ENCODE data around the gene BCR. TPM values are rescaled to one million over a fixed set of nuclear protein-coding genes. Genes with fewer than 3 reads are reported as not detected.

Gene BCR
- total RNA-seq, 1 donor = 28.6 TPM

- Histone ChIP-seq H3K4me3 (ENCODE audit: insufficient read depth, low read length) (no peak overlapping the region), H3K27me3 (ENCODE audit: insufficient read depth, low read length) (peaks cover 2% of the 10 kb centered on the region), H4K20me1 (ENCODE audit: insufficient read depth, low read length) (no peaks in the 10 kb centered on the region), H3K36me3 (ENCODE audit: insufficient read depth, low read length) (no peaks in the 10 kb centered on the region), H3K79me2 (ENCODE audit: insufficient read depth, low read length) (no peaks in the 10 kb centered on the region), H3K9me3 (ENCODE audit: low read depth, low read length) (no peaks in the 10 kb centered on the region), H2AFZ (ENCODE audit: low read length) (no peak overlapping the region), H3K4me1 (ENCODE audit: insufficient read depth, low read length) (no peaks in the 10 kb centered on the region), H3K4me2 (ENCODE audit: insufficient read depth, low read length) (no peak overlapping the region), H3K27ac (ENCODE audit: low read depth, low read length) (no peak overlapping the region)
- peak; percentile 69 for DNase-seq (ENCODE audit: insufficient read length, low spot score, missing footprints)
- no peak for TF ChIP-seq CTCF (IDR thresholded peaks at IDR 0.05; ENCODE audit: extremely low read depth, low read depth, low read length)
Observed at GRCh38 chr22:23168391-23169042, 11.8 kb upstream of the BCR start.

GRCh38 chr22:23169043-23169406, 11.3 kb upstream of the BCR start:
- peaks cover 2% of the 10 kb centered on the region for H3K27me3 ChIP-seq (ENCODE audit: insufficient read depth, low read length)
- no peak overlapping the region for H3K4me2 ChIP-seq (ENCODE audit: insufficient read depth, low read length)
- TF ChIP-seq CTCF (IDR thresholded peaks at IDR 0.05; ENCODE audit: extremely low read depth, low read depth, low read length) = no peak
- DNase-seq (ENCODE audit: insufficient read length, low spot score, missing footprints) = no peak
- no peaks in the 10 kb centered on the region for H3K9me3 ChIP-seq (ENCODE audit: low read depth, low read length)
- H3K27ac ChIP-seq (ENCODE audit: low read depth, low read length) = no peak overlapping the region
- no peaks in the 10 kb centered on the region for H3K36me3 ChIP-seq (ENCODE audit: insufficient read depth, low read length)
- H3K79me2 ChIP-seq (ENCODE audit: insufficient read depth, low read length) = no peaks in the 10 kb centered on the region
- H2AFZ ChIP-seq (ENCODE audit: low read length) = no peak overlapping the region
- no peak overlapping the region for H3K4me3 ChIP-seq (ENCODE audit: insufficient read depth, low read length)
- H4K20me1 ChIP-seq (ENCODE audit: insufficient read depth, low read length) = no peaks in the 10 kb centered on the region
- H3K4me1 ChIP-seq (ENCODE audit: insufficient read depth, low read length) = no peaks in the 10 kb centered on the region

GRCh38 chr22:23175817-23176644, 4.3 kb upstream of the BCR start:
- Histone ChIP-seq H3K27ac (ENCODE audit: low read depth, low read length) (no peak overlapping the region), H4K20me1 (ENCODE audit: insufficient read depth, low read length) (no peaks in the 10 kb centered on the region), H3K79me2 (ENCODE audit: insufficient read depth, low read length) (peaks cover 2% of the 10 kb centered on the region), H3K4me2 (ENCODE audit: insufficient read depth, low read length) (no peak overlapping the region), H3K9me3 (ENCODE audit: low read depth, low read length) (peaks cover 11% of the 10 kb centered on the region), H3K4me1 (ENCODE audit: insufficient read depth, low read length) (peaks cover 17% of the 10 kb centered on the region), H3K36me3 (ENCODE audit: insufficient read depth, low read length) (no peaks in the 10 kb centered on the region), H2AFZ (ENCODE audit: low read length) (no peak overlapping the region), H3K4me3 (ENCODE audit: insufficient read depth, low read length) (no peak overlapping the region), H3K27me3 (ENCODE audit: insufficient read depth, low read length) (no peaks in the 10 kb centered on the region)
- TF ChIP-seq CTCF (IDR thresholded peaks at IDR 0.05; ENCODE audit: extremely low read depth, low read depth, low read length) = no peak
- peak; percentile 76 for DNase-seq (ENCODE audit: insufficient read length, low spot score, missing footprints)

GRCh38 chr22:23176645-23177027, 3.7 kb upstream of the BCR start:
- TF ChIP-seq CTCF (IDR thresholded peaks at IDR 0.05; ENCODE audit: extremely low read depth, low read depth, low read length) = no peak
- H3K27me3 ChIP-seq (ENCODE audit: insufficient read depth, low read length) = no peaks in the 10 kb centered on the region
- peaks cover 11% of the 10 kb centered on the region for H3K9me3 ChIP-seq (ENCODE audit: low read depth, low read length)

More at GRCh38 chr22:23176645-23177027, 3.7 kb upstream of the BCR start:
- Histone ChIP-seq H3K4me1 (ENCODE audit: insufficient read depth, low read length) (peaks cover 21% of the 10 kb centered on the region), H3K27ac (ENCODE audit: low read depth, low read length) (no peak overlapping the region), H3K36me3 (ENCODE audit: insufficient read depth, low read length) (no peaks in the 10 kb centered on the region), H2AFZ (ENCODE audit: low read length) (no peak overlapping the region), H4K20me1 (ENCODE audit: insufficient read depth, low read length) (peaks cover 4% of the 10 kb centered on the region), H3K4me2 (ENCODE audit: insufficient read depth, low read length) (no peak overlapping the region), H3K79me2 (ENCODE audit: insufficient read depth, low read length) (peaks cover 7% of the 10 kb centered on the region), H3K4me3 (ENCODE audit: insufficient read depth, low read length) (no peak overlapping the region)
- DNase-seq (ENCODE audit: insufficient read length, low spot score, missing footprints) = no peak

Data from osteoblast (primary cell).